Measurements from ENCODE around the gene ATP6V0B. TPM values are rescaled to one million over a fixed set of nuclear protein-coding genes. Genes with fewer than 3 reads are reported as not detected.

ATP6V0B gene
- polyA plus RNA-seq, 1 donor: 113 TPM

GRCh38 chr1:43969416-43969745, 5.4 kb upstream of the ATP6V0B start:
- no peaks in the 10 kb centered on the region for H3K9me3 ChIP-seq (ENCODE audit: control insufficient read depth, low read depth, low read length)
- no peak for DNase-seq
- WGBS (ENCODE audit: insufficient coverage, low lambda C conversion rate): no CpG with 5 or more reads among the region's 7 CpGs
- no peak overlapping the region for H3K27ac ChIP-seq (ENCODE audit: low read length)
- H3K4me3 ChIP-seq (ENCODE audit: low read length): peak overlapping the region; percentile 17
- H3K36me3 ChIP-seq (ENCODE audit: control insufficient read depth, insufficient read depth, low read length): peaks cover 27% of the 10 kb centered on the region
- no peaks in the 10 kb centered on the region for H3K27me3 ChIP-seq (ENCODE audit: control insufficient read depth, insufficient read depth, low read length)
- H3K4me1 ChIP-seq (ENCODE audit: control insufficient read depth, insufficient read depth, low read length): no peaks in the 10 kb centered on the region

DNA sequence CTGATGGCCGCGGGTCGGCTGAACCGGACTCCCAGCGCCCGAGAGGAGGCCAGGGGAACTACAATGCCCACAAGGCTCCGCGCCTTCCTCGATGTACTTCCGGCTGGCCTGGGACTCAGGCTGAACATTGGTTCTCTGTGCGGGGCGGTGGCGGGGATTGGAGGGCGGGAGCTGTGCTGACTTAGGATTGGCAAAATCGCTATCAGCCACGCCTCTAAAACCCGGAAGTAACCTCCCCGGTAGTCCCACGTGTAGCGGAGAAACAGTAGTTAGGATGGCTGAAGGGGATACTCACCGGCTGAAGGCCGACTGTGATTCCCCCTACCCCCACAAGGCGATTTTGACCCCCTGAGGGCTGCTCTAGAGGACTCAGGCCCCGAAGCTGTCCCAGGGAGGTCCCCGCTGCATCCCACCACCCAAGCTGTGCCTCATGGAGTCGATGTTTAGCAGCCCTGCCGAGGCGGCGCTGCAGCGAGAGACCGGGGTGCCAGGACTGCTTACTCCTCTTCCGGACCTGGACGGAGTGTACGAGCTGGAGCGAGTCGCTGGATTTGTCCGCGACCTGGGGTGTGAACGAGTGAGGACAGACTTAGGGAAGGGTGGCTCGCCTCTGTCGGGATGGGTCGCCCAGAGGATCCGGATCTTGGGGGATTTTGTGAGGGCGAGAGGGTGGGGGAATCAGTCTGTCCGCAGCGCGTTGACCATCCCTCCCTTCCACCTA, 4.9 kb upstream of the ATP6V0B start, which contains the start of gene DPH2:
Gene DPH2, plus strand, starts transcription at position 265 of the 721 bp plus-strand sequence. Its CDS starts 166 bp downstream, at position 431.
- Histone ChIP-seq H3K27ac (ENCODE audit: low read length) (no peak within 1 kb of the TSS), H3K9me3 (ENCODE audit: control insufficient read depth, low read depth, low read length) (no peaks in the 10 kb centered on the region), H3K4me1 (ENCODE audit: control insufficient read depth, insufficient read depth, low read length) (no peaks in the 10 kb centered on the region), H3K27me3 (ENCODE audit: control insufficient read depth, insufficient read depth, low read length) (no peaks in the 10 kb centered on the region), H3K36me3 (ENCODE audit: control insufficient read depth, insufficient read depth, low read length) (peaks cover 23% of the 10 kb centered on the region), H3K4me3 (ENCODE audit: low read length) (peak within 1 kb of the TSS; percentile 90)
- no CpG with 5 or more reads among the region's 47 CpGs for WGBS (ENCODE audit: insufficient coverage, low lambda C conversion rate)
- DNase-seq: peak; percentile 96 to 97

GRCh38 chr1:43970502-43970901, 4.3 kb upstream of the ATP6V0B start:
- Histone ChIP-seq H3K36me3 (ENCODE audit: control insufficient read depth, insufficient read depth, low read length) (peaks cover 23% of the 10 kb centered on the region), H3K4me3 (ENCODE audit: low read length) (peak overlapping the region; percentile 90), H3K27ac (ENCODE audit: low read length) (no peak overlapping the region), H3K9me3 (ENCODE audit: control insufficient read depth, low read depth, low read length) (no peaks in the 10 kb centered on the region), H3K4me1 (ENCODE audit: control insufficient read depth, insufficient read depth, low read length) (no peaks in the 10 kb centered on the region), H3K27me3 (ENCODE audit: control insufficient read depth, insufficient read depth, low read length) (no peaks in the 10 kb centered on the region)
- WGBS (ENCODE audit: insufficient coverage, low lambda C conversion rate): no CpG with 5 or more reads among the region's 5 CpGs
- no peak for DNase-seq

DNA sequence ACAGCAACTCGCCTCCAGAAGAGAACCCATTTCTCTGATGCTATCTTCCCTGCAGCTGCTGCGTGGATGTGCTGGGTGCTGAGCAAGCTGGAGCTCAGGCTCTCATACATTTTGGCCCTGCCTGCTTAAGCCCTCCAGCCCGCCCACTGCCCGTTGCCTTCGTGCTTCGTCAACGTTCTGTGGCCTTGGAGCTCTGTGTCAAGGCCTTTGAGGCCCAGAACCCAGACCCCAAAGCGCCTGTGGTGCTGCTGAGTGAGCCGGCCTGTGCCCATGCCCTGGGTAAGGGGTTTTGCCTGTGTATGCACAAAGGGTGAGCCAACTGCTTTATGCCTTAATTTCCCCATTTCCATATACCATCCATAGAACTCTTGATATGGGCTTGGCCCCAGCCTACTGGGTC, 3.8 kb upstream of the ATP6V0B start:
- H3K27me3 ChIP-seq (ENCODE audit: control insufficient read depth, insufficient read depth, low read length): no peaks in the 10 kb centered on the region
- peaks cover 20% of the 10 kb centered on the region for H3K36me3 ChIP-seq (ENCODE audit: control insufficient read depth, insufficient read depth, low read length)
- peaks cover 4% of the 10 kb centered on the region for H3K4me1 ChIP-seq (ENCODE audit: control insufficient read depth, insufficient read depth, low read length)
- WGBS (ENCODE audit: insufficient coverage, low lambda C conversion rate): no CpG with 5 or more reads among the region's 9 CpGs
- no peak overlapping the region for H3K4me3 ChIP-seq (ENCODE audit: low read length)
- H3K27ac ChIP-seq (ENCODE audit: low read length): no peak overlapping the region
- no peaks in the 10 kb centered on the region for H3K9me3 ChIP-seq (ENCODE audit: control insufficient read depth, low read depth, low read length)
- no peak for DNase-seq

- Histone ChIP-seq H3K27ac (ENCODE audit: low read length) (no peak overlapping the region), H3K4me1 (ENCODE audit: control insufficient read depth, insufficient read depth, low read length) (peaks cover 9% of the 10 kb centered on the region), H3K36me3 (ENCODE audit: control insufficient read depth, insufficient read depth, low read length) (peaks cover 21% of the 10 kb centered on the region), H3K9me3 (ENCODE audit: control insufficient read depth, low read depth, low read length) (no peaks in the 10 kb centered on the region), H3K4me3 (ENCODE audit: low read length) (no peak overlapping the region), H3K27me3 (ENCODE audit: control insufficient read depth, insufficient read depth, low read length) (no peaks in the 10 kb centered on the region)
- no CpG with 5 or more reads among the region's 17 CpGs for WGBS (ENCODE audit: insufficient coverage, low lambda C conversion rate)
- no peak for DNase-seq
These were observed 3.3 kb upstream of the ATP6V0B start for GRCh38 chr1:43971336-43971980.

DNA sequence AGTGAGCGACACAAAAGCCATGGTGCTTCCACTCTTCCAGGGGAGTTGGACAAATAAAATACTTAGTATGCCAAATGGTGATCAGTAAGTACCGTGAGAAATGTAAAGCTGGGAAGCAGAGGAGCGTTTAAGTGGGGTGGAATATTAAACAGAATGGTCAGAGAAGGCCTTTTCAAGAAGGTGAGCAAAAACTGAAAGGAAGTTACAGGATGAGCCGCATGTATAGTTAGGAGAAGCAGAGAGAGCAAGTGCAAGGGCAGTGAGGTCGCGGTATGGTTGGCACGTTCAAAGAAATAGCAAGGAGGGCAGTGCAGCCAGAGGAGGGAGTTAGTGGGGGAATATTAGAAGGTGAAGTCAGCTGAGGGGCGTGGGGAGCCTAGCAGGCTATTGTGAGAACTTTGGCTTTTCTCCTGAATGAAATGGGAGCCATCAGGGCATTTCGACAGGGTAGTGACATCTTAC, 748 bp upstream of the ATP6V0B start:
- no peaks in the 10 kb centered on the region for H3K9me3 ChIP-seq (ENCODE audit: control insufficient read depth, low read depth, low read length)
- peaks cover 29% of the 10 kb centered on the region for H3K4me1 ChIP-seq (ENCODE audit: control insufficient read depth, insufficient read depth, low read length)

GRCh38 chr1:43975249-43975961, 645 bp downstream of the ATP6V0B start:
- peaks cover 32% of the 10 kb centered on the region for H3K36me3 ChIP-seq (ENCODE audit: control insufficient read depth, insufficient read depth, low read length)
- peak overlapping the region; percentile 82 for H3K27ac ChIP-seq (ENCODE audit: low read length)
- no CpG with 5 or more reads among the region's 34 CpGs for WGBS (ENCODE audit: insufficient coverage, low lambda C conversion rate)
- peak overlapping the region; percentile 94 for H3K4me3 ChIP-seq (ENCODE audit: low read length)
- H3K27me3 ChIP-seq (ENCODE audit: control insufficient read depth, insufficient read depth, low read length): no peaks in the 10 kb centered on the region
- H3K4me1 ChIP-seq (ENCODE audit: control insufficient read depth, insufficient read depth, low read length): peaks cover 35% of the 10 kb centered on the region
- no peaks in the 10 kb centered on the region for H3K9me3 ChIP-seq (ENCODE audit: control insufficient read depth, low read depth, low read length)
- peak in 1 of 2 donors; percentile 64 for DNase-seq

More for the DNA sequence above, 748 bp upstream of the ATP6V0B start:
- H3K27me3 ChIP-seq (ENCODE audit: control insufficient read depth, insufficient read depth, low read length): no peaks in the 10 kb centered on the region
- WGBS (ENCODE audit: insufficient coverage, low lambda C conversion rate): 74% methylated on average over 3 of the region's 9 CpGs
- peaks cover 32% of the 10 kb centered on the region for H3K36me3 ChIP-seq (ENCODE audit: control insufficient read depth, insufficient read depth, low read length)
- peak overlapping the region; percentile 82 for H3K27ac ChIP-seq (ENCODE audit: low read length)
- no peak for DNase-seq
- peak overlapping the region; percentile 94 for H3K4me3 ChIP-seq (ENCODE audit: low read length)

GRCh38 chr1:43976045-43976444, 1.3 kb downstream of the ATP6V0B start:
- peak overlapping the region; percentile 94 for H3K4me3 ChIP-seq (ENCODE audit: low read length)
- no peaks in the 10 kb centered on the region for H3K9me3 ChIP-seq (ENCODE audit: control insufficient read depth, low read depth, low read length)
- peaks cover 40% of the 10 kb centered on the region for H3K4me1 ChIP-seq (ENCODE audit: control insufficient read depth, insufficient read depth, low read length)
- no peak for DNase-seq
- no CpG with 5 or more reads among the region's 4 CpGs for WGBS (ENCODE audit: insufficient coverage, low lambda C conversion rate)
- H3K27me3 ChIP-seq (ENCODE audit: control insufficient read depth, insufficient read depth, low read length): no peaks in the 10 kb centered on the region
- H3K36me3 ChIP-seq (ENCODE audit: control insufficient read depth, insufficient read depth, low read length): peaks cover 32% of the 10 kb centered on the region
- H3K27ac ChIP-seq (ENCODE audit: low read length): no peak overlapping the region

DNA sequence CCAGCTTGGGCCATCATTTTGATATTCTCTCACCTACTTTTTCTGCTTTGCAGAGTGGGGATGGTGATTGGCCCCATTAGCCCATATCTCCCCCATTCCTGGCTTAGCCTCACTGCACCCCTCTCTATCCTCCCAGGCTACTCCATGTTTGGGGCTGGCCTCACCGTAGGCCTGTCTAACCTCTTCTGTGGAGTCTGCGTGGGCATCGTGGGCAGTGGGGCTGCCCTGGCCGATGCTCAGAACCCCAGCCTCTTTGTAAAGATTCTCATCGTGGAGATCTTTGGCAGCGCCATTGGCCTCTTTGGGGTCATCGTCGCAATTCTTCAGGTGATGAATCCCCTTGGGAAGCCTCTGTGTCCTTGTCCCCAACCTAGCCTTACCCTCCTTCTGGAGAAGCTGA, 2.1 kb downstream of the ATP6V0B start:
- Histone ChIP-seq H3K4me3 (ENCODE audit: low read length) (no peak overlapping the region), H3K4me1 (ENCODE audit: control insufficient read depth, insufficient read depth, low read length) (peaks cover 40% of the 10 kb centered on the region)

More for the DNA sequence above, 2.1 kb downstream of the ATP6V0B start:
- WGBS (ENCODE audit: insufficient coverage, low lambda C conversion rate): 100% methylated on average over 1 of the region's 8 CpGs
- peaks cover 35% of the 10 kb centered on the region for H3K36me3 ChIP-seq (ENCODE audit: control insufficient read depth, insufficient read depth, low read length)
- H3K27ac ChIP-seq (ENCODE audit: low read length): no peak overlapping the region
- no peaks in the 10 kb centered on the region for H3K27me3 ChIP-seq (ENCODE audit: control insufficient read depth, insufficient read depth, low read length)
- H3K9me3 ChIP-seq (ENCODE audit: control insufficient read depth, low read depth, low read length): no peaks in the 10 kb centered on the region
- DNase-seq: no peak
